ENCODE results near the gene FSTL3.
"Not testable (repeated sequence)": the region's sequence is repeated elsewhere in the genome, so short reads cannot be mapped to it uniquely, and the experiment has no call there.

Gene FSTL3

GRCh38 chr19:711254-711653 lies 35.1 kb downstream of the FSTL3 start:
- DNase-seq = no peak

- no peak for DNase-seq
These were observed 39.2 kb downstream of the FSTL3 start for GRCh38 chr19:715347-715746.

- no peak for DNase-seq
These were observed 42.2 kb downstream of the FSTL3 start for GRCh38 chr19:718251-718951.

GRCh38 chr19:718991-719512 lies 42.9 kb downstream of the FSTL3 start:
- DNase-seq = no peak

GRCh38 chr19:719636-720344 lies 43.6 kb downstream of the FSTL3 start:
- DNase-seq = no peak

- DNase-seq = no peak
These were observed 44.4 kb downstream of the FSTL3 start for GRCh38 chr19:720345-721160.

GRCh38 chr19:722553-723101 lies 46.4 kb downstream of the FSTL3 start:
- no peak for DNase-seq

- DNase-seq = no peak
These were observed 47.1 kb downstream of the FSTL3 start for GRCh38 chr19:723247-723646.

- no peak for DNase-seq
These were observed 47.5 kb downstream of the FSTL3 start for GRCh38 chr19:723714-724113.

- no peak for DNase-seq
These were observed 49.4 kb downstream of the FSTL3 start for GRCh38 chr19:725461-726089.

GRCh38 chr19:726993-727956 lies 51.1 kb downstream of the FSTL3 start:
- no peak for DNase-seq

GRCh38 chr19:728011-728410 lies 51.8 kb downstream of the FSTL3 start:
- no peak for DNase-seq

GRCh38 chr19:729564-729963 lies 53.4 kb downstream of the FSTL3 start:
- not testable (repeated sequence) for DNase-seq

- no peak for DNase-seq
These were observed 53.9 kb downstream of the FSTL3 start for GRCh38 chr19:729965-730668.

- DNase-seq = no peak
These were observed 54.8 kb downstream of the FSTL3 start for GRCh38 chr19:731000-731399.

GRCh38 chr19:732148-733069 lies 56.2 kb downstream of the FSTL3 start:
- no peak for DNase-seq

Data from fibroblast of skin of right biceps (primary cell).